GM21360 (cell line): ENCODE data around the gene CAMTA1.
"Not testable (repeated sequence)": the region's sequence is repeated elsewhere in the genome, so short reads cannot be mapped to it uniquely, and the experiment has no call there.

Experiments
- ATAC-seq: cut with Tn5 transposase; IDR thresholded peaks from one replicate; pipeline ENCODE4 v1.9.1; 2021; ENCODE audit warnings: mild to moderate bottlenecking, moderate library complexity; ENCODE audit not compliant: unreplicated experiment

CAMTA1 gene

GRCh38 chr1:6902153-6902552 lies 116.9 kb downstream of the CAMTA1 start:
- ATAC-seq = no peak

DNA sequence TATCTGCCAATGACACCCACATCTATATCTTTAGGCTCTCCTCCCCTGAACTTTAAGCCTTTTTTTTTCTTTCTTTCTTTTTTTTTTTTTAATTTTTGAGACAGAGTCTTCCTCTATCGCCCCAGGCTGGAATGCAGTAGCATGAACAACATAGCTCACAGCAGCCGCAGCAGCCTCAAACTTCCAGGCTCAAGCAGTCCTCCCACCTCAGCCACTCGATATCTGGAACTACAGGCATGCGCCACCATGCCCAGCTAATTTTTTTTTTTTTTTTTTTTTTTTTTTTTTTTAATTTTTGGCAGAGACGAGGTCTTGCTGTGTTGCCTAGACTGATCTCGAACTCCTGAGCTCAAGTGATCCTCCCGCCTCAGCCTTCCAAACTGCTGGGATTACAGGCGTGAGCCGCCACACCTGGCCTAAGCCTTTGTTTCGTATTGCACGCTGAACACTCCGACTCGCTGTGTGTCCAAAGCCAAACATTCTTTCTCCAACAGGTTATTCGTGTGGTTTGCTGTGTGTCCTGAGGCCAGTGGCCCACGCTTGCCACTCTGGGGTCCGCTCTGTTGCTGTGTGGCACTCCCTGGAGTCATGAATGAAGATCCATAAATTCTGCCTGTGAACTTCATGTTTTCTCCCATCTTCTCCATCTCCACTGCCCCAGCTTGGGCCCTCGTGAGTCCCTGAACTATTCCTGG lies 119.4 kb downstream of the CAMTA1 start:
- no peak for ATAC-seq

DNA sequence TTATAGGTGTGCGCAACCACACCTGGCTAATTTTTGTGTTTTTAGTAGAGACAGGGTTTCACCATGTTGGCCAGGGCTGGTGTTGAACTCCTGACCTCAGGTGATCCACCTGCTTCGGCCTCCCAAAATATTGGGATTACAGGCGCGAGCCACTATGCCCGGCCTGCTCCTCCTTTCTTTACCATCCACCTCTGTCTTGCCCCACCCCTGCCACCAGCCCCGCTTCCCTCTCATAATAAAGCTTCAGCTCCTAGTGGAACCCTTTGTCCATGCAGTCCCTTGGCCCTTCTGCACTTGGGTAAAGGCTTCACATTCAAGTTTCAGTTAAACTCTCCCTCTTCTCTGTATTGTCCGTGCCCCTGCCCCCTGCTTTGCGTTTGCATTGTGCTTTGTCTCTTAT lies 120.1 kb downstream of the CAMTA1 start:
- no peak for ATAC-seq

DNA sequence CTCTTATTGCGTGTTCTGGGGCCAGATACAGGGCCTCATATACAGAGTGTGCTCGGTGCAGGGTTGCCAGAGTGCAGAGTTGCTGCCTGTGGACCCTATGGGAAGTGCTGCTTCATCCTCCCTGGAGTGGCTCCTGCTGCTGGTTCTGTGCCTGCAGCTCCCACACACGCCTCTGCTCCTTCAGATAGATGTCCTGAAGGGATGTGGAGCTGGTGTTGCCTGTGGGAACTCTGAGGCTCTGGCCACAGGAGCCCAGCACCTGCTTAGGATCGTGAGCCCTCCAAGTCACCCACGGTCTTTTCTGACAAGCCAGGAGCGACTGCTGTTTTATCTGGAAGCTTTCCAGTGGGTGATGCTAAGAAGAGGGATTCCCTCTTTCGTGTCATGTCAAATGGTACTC lies 120.5 kb downstream of the CAMTA1 start:
- no peak for ATAC-seq

DNA sequence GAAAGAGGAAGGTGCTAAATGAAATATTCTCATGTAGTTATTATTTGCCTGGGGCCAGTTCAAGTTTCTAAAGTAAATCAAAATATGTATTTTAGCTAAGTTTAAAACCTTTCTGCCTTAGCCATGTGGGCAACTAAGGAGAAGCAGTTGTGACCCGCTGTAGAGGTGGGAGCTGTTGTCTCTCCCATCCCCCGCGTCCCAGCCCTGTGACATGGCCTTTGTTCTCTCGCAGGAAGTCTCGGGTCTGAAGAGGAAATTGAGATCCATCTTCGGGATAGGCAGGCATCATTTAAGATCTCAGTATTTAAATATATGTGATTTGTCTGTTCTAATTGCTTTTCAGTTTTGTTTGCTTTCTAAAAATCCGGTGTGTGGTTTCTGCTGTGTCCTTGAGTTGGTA lies 121.5 kb downstream of the CAMTA1 start:
- no peak for ATAC-seq

- no peak for ATAC-seq
Measured at GRCh38 chr1:6907201-6907600, 121.9 kb downstream of the CAMTA1 start.

GRCh38 chr1:6907676-6908434 lies 122.6 kb downstream of the CAMTA1 start:
- no peak for ATAC-seq

GRCh38 chr1:6909401-6909800 lies 124.1 kb downstream of the CAMTA1 start:
- ATAC-seq = no peak

DNA sequence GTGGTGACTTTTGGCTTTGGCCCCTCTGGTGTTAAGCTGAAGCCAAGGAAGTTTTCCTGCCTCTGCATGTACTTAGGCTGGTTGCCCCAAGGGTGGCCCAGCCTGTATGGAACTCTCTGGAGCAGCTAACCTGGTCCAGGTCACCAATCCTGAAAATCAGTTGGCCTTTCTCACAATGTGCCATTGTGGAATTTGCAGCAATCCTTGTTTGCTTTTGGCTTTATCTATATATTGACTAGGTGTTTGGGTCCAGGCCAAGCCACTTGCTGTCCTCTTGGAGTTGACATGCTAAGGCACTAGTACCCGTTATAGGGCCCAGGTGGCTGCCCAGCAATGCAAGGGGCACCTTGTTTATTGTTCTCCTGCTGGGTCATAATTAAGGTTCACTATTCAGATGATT lies 124.6 kb downstream of the CAMTA1 start:
- ATAC-seq = no peak

GRCh38 chr1:6911021-6911941 lies 126.0 kb downstream of the CAMTA1 start:
- ATAC-seq = no peak

DNA sequence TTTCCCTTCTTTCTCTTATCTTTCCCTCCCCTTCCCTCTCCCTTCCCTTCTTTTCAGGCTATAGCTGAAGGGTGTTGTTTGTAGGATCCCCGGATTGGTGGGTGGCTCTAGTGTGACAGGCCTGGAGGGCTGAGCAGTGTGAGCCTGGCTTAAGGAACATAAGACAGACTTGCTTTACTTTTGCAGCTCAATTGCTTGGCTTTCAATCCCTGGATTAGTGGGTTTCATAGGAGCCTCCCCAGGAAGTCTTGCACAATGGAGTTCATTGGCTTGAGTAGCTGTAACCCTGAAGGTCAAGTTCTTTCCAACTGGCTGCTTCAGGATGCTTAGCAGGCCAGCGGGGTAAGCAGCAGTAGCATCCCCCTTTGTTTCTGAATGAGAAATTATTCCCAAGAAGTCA lies 126.7 kb downstream of the CAMTA1 start:
- no peak for ATAC-seq

GRCh38 chr1:6912518-6912917 lies 127.3 kb downstream of the CAMTA1 start:
- no peak for ATAC-seq

GRCh38 chr1:6913086-6913485 lies 127.8 kb downstream of the CAMTA1 start:
- no peak for ATAC-seq

DNA sequence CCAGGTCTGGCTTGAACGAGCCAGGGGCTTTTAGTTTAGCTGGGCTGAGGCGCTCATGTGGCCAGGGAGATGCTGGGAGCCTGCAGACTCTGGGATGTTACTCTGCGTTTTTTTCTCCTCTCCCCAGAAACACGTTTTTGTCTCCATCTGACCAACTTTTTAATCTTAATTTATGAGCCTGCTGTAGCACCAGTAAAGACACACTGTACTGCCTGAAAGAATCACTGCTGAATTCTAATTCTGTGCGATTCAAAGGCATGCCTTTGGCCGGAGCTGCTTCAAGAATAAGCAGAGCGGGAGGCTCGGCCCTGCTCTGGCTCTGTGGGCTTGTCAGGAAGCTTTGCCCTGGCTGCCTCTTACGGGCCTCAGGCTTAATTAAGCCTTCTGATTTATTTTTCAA lies 129.5 kb downstream of the CAMTA1 start:
- ATAC-seq = no peak

- no peak for ATAC-seq
Measured at GRCh38 chr1:6915999-6916565, 130.8 kb downstream of the CAMTA1 start.

- ATAC-seq = no peak
Measured at GRCh38 chr1:6917067-6917466, 131.8 kb downstream of the CAMTA1 start.

DNA sequence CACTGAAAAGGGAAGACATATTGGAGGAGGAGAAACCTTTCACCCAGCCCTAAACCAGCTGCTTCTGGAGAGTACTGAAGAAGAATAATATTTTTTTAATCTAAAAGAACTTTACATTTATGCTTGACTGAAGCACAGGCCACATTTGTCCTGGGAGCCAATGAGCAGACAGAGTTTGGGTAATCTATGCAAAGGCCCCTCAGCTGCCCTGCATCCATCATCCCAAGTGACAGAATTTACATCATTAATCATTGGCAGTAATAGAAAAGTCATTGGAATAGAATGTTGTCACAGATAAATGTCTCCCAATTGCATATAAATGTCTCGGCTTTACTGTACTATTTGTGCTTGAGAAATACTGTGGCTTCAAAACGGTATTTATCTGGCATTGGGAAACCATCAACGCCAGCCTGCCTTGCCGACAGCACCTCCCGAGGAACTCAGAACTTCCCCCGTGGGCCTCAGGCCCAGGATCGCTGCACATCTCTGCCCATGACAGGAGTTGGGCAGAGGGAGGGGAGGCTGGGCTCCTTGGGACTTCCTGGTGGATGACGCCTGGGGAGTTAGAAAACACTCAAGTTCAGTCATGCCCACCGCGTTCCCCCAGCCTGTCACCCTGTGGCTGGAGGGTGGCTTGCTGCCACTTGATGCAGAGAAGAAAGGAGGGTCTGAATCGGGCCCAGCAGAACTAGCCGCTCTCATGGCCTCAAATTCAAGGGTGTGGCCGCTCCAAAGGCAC lies 133.1 kb downstream of the CAMTA1 start:
- no peak for ATAC-seq

DNA sequence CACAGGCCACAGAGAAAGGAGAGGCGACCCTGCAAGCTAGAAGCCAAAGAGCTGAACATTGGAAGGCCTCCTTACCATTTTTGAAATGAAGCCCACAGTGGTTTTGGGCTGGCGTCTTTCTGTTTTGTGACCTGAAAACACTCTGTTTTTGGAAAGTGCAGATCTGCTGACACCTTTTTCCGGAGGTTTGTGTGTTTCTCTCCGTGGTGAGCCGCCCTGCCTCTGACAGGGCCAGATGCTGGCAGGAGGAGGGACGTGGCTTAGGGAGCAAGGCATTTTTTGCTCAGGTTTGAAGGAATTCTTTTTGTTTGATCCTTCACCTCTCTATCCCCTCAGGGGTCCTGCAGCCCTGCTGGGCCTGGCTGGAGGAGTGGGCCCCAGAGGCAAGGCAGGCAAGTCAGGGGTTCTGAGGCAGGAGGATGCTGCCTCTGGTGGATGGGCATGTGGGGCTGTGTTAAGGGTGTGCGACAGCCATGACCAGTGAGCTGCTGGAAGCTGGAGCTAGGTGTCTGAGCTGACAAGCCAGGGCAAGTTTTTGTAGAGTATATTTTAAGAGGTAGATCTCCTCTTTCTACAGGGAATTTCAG lies 133.8 kb downstream of the CAMTA1 start:
- ATAC-seq = no peak

DNA sequence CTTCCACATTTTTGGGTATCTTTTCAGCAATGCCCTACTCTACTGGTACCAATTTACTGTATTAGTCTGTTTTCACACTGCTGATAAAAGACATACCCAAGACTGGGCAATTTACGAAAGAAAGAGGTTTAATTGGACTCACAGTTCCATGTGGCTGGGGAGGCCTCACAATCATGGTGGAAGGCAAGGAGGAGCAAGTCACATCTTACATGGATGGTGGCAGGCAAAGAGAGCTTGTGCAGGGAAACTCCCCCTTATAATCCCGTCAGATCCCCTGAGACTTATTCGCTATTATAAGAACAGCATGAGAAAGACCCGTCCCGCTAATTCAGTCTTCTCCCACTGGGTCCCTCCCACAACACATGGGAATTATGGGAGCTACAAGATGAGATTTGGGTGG lies 136.3 kb downstream of the CAMTA1 start:
- not testable (repeated sequence) for ATAC-seq
